GM03348 (cell line): ENCODE results near the gene SETD3.

Source experiments
- DNase-seq: peaks from one replicate; pipeline ENCODE4 v3.0.0; 2012; ENCODE audit warnings: low spot score

SETD3 gene

DNA sequence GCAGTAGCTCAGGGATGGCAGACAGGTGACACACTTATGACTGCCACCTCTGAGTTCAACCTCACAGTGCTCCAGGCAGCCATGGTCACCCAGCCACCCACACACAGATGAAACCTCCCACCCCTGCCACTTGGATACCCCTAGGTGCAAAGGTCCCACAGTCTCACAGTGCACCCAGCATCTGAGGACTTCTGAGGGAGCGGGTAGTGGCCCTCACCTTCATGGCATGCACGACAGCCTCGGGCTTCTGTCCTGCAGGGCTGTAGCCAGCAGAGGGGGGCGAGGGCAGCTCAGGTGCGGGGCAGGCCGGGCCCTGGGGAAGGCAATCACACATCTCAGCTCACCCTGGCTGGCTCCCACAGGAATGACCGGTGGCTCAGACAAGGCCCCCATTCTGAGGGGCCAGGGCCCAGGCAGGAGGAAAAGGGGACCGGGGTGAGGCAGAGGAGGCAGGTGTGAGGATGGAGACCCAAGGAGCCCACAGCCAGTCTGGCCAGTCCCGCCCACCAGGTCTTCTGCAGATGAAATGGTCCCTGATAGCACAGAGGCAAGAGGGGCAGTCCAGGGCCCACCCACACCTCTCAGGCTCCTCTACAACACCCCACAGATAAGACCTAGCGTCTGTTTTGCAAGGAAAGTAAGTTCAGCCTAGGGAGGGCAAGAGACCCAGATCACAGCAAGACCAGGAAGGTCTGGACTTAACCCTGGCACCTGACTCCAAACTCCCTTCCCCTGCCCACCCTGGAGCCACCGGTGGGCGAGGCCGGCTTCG, 36.4 kb upstream of the SETD3 start:
- no peak for DNase-seq

DNA sequence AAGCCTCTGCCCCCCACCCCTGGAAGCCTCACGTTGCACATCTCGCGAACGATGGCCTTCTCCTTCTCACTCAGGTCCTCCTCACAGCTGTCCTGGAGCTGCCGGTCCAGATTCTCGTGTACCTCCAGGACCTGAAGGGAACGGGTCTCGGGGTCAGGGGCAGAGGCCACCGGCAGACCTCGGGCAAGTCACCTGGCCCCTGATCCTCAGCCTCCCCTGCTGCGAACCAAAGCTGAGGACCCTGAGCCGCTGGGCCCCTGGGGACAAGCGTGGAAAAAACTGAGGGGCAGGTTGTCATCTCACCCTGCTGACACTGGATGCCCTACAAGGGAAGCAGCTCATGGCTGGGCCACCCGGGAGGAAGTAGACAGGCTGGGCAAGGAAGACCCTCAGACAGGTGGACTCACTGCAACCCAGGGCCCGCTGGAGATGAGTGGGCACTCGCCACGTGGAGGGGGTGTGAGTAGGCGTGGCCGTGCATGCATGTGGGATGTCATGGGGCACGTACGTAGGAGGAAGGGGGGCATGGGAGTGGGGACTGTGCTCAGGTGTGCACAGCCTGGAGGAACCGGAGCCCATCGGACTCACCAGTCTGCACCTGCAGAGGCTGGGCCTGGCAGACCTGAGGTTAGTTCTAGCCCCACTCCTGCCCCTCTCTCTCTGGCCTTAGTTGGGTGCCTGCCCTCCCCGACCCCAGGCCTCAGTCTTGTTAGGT, 35.7 kb upstream of the SETD3 start:
- DNase-seq = no peak

DNA sequence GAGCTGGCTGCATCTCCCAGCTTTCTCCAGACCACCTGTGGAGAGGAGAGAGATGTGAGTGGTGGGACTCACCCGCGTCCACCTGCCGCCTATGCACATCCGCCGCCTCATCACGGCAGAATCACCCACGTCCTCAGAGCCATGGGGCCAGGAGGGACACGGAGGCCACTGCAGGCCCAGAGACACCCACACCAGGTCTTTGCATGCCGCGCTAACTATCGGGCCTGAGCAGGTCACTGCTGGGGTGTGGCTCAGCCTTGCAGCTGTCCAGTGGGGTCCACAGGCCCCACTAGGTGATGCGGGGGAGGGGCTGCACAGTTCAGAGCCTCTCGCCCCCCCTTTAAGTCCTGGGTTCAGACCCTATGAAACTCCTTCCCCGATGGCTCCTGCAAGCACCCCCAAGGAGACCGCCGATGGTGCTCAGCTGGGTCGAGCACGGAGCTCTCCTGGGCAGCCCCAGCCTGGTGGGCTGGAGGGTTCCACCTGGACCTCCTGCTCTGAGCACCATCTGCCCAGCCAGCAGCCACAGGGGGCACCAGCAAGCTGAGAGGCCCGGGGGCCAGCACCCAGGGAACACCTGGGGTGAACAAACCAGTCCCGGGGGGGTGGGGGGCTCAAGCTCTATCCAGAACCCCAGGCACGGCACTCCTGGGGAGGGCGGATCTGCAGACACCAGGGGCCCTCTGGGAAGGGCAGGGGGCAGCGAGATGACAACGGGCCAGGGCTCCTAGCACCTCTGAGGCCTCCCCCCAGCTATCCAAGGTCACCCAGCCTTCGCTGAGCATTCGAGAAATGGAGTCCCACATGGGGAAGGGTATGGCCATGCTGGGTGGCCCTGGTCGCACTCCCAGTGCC, 34.9 kb upstream of the SETD3 start:
- DNase-seq = no peak

DNA sequence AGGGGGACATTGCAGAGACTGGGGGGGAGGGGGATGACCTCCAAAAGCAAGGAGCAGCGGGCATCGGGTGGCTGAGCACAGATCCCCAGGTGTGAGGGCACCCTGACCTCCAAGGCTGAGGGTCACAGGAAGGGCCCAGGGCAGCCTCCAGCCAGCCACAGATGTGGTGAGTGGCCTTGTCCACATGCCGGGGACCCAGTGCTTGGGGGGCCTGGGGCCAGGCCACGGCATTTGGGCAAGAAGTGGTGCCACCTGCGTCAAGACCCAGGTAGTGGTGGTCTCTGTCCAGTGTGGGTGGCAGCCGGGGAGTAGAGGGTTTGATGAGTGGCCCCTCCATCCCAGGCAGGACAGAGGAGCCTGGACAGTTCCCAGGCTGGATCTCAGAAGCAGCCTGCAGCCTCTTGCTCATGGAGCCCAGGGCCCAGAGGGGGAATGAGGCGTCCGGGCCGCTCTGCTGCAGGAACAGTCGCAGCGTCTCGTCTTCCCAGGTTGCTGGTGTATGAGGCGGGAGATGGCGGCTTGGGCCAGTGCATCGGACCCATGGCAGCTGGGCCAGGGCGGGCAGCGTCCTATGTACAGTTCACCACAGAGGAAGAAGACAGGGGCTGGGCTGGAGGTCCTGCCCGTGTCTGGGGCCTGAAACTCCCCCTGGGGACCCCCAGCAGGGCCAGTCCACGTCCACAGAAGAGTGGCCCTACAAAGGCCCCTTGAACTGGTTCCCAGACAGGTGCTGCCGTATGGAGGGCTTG, 34.1 kb upstream of the SETD3 start:
- DNase-seq = no peak

DNA sequence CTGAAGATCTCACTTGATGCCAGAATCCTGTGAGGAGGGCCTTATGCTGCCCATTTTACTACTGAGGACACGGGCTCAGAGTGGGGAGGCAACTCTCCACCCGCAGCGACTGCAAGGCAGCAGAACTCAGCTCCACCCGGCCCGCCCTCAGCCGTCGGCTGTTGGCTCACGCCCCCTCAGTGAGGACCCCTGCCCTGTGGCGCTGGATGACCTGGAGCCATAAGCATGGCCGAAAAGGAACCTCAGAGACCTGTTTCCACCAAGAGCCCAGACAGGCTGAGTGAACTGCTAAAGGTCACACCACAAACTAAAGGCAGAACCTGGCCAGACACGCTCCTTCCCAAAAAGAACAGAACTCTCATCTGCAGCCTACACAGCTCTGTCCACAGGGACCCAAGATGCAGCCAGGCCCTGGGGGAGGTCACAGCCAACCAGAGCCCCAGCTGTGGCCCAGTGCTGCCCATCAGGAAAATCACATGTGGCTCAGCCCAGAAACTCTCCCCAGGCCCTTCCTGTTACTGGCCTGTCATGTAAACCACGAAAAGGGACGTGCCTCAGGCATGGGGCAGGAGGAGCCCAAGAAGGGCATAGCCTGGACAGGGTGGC, 33.4 kb upstream of the SETD3 start:
- DNase-seq = no peak

DNA sequence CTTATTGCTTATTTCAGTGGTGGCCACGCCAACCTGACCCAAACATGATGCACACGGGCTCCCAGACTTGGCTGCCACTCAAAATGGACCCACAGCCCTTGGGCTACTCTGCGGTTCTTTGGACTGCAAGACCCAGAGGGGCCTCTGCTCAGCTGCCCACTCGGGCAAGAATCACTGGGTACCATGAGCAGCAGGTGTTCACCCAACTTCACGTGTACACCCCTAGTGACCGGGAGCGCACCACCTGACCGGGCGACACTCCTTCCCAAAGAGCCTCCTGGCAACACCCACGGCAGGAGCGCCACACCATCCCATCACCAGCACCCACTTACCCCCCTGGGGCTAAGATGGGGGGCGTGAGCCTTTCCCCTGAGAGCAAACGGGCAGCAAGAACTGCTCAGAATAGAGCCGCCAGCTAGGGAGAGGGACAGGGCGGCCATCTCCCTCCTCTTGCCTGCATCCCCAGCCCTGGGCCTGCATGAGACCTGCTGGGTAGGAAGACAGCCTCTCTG, 32.6 kb upstream of the SETD3 start:
- DNase-seq = no peak

DNA sequence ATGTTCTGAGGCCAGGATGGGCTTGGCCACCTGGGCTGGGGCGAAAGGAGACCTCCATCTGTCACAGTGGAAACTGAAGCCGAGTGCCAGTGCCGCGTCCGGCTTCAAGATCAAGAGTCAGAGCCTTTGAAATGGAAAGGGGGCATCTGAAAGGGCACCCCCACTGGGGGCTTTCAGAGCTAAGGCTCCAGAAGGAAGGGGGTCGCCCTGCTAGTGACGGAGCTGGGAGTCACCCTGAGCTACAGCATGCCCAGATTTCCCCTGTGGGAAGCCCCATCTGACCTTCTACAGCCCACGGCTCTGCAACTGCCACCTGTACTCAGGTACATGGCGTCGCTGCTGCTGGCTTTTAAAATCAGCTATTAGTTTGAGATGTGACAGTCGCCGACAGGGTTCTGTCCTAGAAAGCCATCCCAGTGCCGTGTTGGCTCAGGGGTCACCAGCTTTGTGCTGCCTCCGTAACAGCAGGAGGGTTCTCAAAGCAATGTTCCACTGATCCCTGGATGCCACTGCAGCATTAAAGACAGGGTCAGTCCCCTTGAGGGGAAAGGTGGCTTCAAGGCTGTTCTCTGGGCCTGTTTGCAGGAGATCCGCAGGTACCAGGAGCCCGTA, 32.0 kb upstream of the SETD3 start:
- DNase-seq = no peak

DNA sequence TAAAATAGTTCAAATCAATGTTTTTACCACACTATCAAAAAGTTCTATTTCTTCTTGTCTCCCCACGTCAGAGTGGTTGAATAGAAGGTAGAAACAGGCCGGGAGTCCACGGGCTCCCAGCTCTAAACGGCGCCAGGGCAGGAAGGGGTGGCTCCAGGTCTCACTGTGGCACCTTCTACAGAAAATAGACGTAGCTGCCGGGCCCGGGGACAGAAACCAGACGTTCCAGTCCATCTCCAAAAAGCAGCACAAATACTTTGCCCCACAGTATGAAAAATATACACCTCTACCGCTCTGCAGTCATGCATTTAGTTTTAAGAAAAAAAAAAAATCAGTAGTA, 31.4 kb upstream of the SETD3 start:
- DNase-seq = no peak

DNA sequence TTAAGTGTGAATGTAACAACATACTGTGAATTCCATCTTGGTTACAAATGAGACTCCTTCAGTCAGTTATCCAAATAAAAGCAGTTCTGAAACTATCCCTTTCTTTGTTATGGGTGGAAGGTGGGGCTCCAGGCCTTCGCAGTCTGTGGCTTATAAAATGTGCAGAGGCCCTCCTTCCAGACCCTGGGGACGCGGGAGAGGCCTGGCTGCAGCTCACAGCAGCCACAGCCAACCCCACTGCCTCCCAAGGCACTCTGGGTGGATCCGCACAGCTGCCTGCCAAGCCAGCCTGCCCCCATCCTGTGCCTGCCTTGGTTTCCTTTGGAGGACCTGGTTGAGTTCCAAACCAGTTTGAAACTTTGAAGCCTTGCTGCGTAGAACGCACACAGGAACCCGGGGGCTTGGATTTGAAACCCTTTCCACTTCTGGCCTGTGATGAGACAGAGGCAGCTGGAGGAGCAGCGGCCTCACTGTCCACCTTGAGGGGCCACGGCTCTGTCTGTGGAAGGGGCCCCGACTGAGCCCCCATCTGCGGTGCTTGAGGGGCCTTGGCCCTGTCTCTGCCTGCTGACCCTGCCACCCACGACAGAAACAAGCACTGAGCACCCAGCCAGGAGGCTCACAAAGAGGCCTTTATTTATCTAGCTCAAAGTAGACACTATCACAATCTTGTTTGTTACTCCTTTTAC, 30.9 kb upstream of the SETD3 start:
- peak; percentile 49 for DNase-seq

DNA sequence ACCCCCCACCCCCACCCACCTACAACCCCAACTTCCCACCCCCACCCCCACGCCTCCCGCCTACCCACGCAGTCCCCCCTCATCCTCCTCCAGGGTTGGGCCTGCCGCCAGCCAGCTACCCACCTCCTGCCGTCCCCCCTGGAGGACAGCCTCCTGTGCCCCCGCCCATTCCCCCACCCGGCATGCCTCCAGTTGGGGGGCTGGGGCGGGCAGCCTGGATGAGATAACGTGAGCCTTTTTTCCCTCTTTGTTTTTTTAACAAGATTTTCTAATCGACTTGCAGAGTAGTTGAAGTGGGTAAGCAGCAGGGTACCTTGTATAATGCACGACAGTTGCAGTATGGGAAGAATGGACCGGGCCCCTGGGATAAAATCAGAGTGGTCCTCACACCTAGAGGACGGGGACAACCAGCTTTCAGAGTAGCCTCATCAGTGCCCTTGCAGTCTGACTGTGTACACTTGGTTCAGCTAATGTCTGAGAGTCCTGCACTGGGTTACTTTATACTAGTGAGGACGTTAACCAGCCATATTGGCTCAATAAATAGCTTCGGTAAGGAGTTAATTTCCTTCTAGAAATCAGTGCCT, 30.0 kb upstream of the SETD3 start:
- DNase-seq = no peak

DNA sequence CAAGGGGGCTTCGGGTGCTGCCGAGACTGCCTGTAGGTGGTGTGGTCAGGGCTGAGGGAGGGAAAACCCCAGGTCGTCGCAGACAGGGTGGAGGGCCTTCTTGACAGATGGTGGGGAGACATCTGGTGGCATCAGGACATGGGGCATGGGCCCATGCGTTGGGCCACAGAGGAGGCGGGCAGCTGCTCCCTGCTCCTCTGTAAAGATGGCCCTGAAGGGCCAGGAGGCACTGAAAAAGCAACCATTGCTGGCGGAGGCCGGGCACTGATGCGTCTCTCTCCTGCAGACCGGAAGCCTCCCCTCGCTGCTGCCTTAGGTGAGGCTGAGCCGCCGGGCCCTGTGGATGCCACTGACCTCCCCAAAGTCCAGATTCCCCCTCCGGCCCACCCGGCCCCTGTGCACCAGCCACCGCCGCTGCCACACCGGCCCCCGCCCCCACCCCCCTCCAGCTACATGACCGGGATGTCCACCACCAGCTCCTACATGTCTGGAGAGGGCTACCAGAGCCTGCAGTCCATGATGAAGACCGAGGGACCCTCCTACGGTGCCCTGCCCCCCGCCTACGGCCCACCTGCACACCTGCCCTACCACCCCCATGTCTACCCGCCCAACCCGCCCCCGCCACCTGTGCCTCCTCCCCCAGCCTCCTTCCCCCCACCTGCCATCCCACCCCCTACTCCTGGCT, 29.4 kb upstream of the SETD3 start:
- DNase-seq = no peak

DNA sequence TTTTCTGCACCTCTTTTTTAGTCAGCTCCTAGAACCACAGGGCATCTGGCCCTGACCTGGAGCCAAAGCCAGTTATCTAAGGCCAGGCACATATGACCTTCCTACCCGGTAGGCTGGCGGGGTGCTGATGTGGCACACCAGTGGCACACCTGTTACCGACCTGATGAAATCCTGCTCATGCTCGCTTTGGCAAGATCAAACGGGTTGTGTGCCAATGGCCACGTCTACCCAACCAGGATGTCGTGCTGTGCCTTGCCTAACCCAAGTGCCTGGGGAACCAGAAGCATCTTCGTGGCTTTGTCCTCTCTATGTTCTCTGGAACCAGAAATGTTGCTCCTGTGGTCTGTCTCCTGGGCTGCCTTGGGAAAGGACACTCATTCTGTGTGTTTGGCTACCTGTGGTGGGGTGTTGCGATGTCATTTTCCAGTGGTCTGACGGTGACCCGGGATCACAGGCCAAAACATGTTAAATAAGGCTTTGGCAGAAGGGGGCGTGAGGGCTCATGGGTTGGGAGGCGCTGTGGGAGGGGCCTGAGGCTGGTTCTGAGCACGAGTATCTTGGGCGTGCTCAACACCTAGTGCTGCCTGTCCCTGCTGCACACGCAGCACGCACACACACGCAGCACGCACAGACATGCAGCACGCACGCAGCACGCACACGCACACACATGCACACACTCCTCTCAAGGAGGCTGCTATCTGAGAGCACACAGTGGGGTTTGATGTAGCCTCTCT, 28.4 kb upstream of the SETD3 start:
- no peak for DNase-seq

DNA sequence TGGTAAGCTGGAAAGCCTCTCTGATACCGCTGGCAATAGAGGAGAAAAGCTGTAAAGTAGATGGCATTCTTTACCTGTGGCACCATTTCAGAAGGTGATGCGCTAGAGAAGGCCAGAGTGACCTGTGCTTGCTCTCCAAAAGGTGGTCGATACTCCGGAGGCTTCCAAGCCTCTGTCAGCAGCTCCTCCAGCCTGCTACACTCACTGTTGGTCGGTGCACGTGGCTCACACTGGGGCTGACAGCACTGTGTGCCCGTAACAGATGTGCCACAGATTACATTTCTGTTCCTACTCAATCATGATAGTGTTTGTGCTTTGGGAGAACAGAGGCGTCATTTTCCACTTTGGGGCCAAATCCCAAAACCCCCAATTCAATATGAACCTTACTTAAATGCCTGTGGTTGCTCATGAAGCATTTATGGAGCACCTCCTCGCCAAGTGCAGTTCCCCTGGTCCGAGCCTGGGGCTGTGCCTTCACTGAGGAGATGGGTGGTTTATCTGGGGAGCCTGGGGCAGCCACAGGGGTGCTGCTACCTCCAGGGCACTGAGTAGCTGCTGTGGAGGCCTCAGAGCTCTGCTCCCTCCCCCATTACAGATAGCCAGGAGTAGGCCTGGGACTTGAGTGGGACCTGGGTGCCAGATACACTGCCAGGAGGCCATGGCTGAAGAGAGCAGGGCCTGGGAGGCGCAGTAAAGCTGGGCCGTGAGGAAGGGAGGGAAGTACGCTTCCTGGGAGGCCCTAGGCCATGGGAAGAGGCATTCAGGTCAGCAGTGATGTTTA, 27.4 kb upstream of the SETD3 start:
- DNase-seq = no peak

DNA sequence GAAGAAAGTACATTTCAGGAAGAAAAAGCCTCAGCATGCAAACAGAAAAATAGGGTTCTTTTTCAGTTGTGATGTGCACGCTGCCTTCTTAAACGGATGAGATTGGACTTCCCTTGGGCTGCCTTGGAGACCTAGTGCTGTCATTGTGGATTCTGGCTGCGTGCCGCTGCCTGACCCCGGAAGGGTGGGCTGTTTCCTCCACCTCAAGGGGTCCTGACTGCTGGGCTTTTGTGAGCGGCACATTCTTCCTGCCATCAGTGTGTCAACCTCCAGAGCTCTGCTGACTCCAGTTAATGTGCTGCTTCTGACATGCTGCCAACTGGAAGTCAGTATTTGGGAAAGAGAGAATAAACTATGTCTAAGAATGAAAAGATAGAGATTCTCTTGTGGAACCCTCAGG, 25.6 kb upstream of the SETD3 start:
- no peak for DNase-seq

DNA sequence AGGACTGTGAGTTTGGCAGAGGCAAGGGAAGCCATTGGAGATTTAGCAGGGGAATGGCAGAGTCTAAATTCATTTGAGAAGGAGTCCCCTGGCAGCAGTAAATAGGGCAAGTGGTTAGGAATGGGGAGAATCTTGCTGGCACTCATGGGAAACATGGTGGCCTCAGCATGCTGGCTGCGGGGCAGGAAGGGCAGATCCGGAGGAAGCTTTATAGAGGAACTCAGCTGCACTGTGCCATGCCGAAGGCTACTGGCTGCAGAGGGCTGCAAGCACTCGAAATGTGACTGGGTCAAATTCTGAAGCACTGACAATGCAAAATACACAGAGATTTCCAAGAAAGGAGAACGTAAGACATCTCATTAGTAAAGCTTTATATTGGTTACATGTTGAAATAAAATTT, 24.4 kb upstream of the SETD3 start:
- DNase-seq = no peak

DNA sequence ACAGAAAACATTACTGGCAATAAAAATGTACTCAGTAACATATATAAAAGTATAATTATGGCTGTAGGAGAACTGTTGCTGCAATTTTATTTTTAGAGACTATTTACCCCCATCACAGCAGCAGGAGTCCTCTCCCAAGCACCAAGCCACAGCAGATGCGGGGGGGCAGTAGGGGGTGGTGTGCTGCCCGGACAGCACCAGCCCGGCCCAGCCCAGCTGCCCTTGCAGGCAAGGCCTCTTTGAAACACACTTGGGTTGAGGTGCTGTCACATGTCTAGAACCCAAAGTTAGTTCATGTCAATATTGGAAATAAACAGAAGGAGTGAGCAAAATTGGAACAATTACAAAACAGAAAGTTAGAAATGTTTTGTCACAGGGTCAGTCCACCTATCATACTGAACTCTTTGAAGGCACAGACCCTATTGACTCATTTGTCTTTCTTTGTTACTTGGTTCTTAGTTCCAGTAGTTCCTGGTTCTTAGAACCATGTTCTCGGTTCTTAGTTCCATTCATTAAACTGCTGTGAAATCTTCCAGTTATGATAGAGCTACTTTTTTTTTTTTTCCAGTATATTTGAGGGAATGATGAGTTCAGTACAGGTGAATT, 23.3 kb upstream of the SETD3 start:
- DNase-seq = no peak

DNA sequence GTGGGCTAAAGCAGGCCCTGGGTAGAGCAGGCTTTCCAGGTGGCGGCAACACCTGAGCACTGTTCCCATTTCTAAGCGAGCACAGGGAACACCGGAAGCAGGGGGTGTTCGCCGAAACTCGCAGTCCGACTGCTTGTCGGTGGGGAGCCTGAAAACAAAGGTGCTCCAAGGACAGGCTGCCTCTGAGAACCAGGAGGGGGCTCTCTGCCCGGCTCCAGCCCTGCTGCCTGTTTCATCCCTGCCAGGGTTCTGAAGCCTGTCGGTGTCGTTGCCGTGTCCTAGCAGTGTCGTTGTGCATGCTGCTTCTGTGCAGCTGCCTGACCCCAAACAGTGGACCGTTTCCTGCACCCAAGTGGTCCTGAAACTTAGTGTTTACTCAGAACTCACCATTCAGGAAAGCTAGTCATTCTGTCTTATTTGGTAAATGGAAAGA, 22.3 kb upstream of the SETD3 start:
- DNase-seq = no peak

DNA sequence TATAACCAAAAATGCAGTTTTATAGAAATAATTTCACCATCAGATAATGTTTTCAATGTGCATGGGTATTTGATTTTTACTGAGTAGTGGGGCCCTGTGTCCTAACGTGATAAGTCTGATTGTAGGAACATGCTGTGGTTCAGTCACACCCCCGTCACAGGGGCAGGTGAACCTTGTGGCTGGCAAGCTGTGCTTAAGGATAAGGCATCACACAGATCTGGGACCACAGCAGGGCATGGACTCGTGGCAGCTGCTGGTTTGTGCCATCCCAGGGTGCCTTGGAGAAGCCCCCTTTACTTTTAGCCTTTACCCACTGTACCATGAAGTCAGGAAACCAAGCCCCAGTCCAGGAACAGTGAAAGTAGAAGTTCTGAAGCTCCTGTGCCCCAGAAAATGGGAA, 17.2 kb upstream of the SETD3 start:
- no peak for DNase-seq
